ENCODE measurements around the gene KCNIP2. TPM values are rescaled to one million over a fixed set of nuclear protein-coding genes. Genes with fewer than 3 reads are reported as not detected.

The KCNIP2 gene
- total and polyA plus RNA-seq, 4 donors = 3.9 to 9.0 (median 4.3) TPM; not detected in 1

DNA sequence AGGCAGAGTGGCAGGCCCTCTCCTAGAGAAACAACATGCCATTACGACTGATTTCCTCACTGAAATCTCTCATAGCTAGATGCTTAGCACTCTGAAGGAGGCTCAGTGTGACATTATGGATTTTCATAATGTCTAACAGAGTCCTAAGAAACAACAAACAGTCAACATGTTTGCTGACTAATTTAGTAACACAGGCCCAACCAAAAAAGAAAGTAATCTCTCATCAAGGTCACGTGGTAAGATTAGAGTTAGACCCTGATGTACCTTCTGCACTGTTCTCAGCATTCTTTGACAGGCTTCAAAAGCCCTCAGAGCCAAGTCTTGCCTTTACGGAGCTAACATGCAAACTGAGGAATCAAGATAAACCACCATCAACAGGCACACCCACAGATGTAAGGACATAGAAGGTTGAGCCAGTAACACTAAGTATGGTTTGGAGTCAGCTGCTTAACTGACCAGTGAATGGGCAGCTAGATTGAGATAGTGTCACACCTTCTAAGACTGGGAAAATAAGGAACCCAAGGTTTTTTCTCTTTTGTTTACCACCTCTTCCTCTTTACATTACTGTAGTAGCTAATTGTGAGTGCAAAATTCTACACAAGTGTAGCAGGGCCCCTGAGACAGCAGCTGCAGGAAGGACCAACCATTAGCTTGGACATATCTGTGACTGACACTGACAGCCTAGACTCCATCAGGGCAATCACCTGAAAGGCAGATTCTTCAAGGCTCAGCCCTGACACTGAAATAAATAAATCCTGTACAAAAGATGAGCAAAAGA is 15.3 kb upstream of the KCNIP2 start:
- intact Hi-C loops (cut with DNase I) = no loop called here
- Histone ChIP-seq H3K36me3 (ENCODE audit: control insufficient read depth in 1 of 2, insufficient read depth in 2 of 2, low read length in 1 of 2) (no peaks in the 10 kb centered on the region), H3K4me1 (ENCODE audit: control insufficient read depth in 1 of 2, insufficient read depth in 2 of 2, low read length in 2 of 2) (no peaks in the 10 kb centered on the region), H3K27ac (ENCODE audit: low read depth in 1 of 2, low read length in 2 of 2) (no peak overlapping the region), H3K4me3 (ENCODE audit: low read length in 2 of 2) (no peak overlapping the region), H3K27me3 (ENCODE audit: control insufficient read depth in 1 of 2, insufficient read depth in 2 of 2, low read length in 1 of 2) (no peaks in the 10 kb centered on the region), H3K9me3 (ENCODE audit: control insufficient read depth, low read length) (no peaks in the 10 kb centered on the region)
- WGBS, 2 donors = 79 to 93% methylated on average over 3 of the region's 3 CpGs
- DNase-seq (no peak), ATAC-seq (ENCODE audit: low FRiP score) (no peak)

DNA sequence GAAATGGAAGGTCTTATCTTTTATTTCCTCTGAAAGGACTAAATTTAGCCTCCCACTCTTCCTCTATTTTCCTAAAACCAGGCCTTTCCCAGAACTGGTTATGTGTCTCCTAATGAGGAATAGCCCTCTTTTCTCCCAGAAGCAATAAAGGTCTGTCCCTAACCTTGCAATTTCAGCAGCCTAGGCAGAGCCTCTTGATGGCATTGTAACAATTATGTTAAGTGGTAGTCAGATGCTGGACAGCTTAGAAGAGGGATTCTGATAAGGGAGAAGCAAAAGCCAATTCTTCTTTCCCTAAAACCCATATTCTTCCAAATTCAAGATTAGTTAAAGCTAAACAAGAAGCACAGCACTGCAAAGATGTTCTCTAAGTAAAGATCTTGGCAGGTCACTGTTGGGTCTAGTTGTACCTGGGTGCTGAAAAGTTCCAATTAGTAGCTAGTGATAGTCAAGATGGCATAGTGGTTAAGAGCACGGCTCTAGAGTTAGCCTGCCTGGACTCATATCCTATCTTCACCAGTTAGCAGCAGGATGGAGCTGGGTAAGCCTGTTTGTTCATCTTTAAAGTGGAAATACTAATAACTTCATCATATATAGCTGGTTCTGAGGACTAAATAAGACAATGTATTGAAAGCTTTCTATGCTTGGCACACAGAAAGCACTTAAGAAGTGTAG is 14.3 kb upstream of the KCNIP2 start:
- Histone ChIP-seq H3K9me3 (ENCODE audit: control insufficient read depth, low read length) (no peaks in the 10 kb centered on the region), H3K4me3 (ENCODE audit: low read length in 2 of 2) (no peak overlapping the region), H3K27ac (ENCODE audit: low read depth in 1 of 2, low read length in 2 of 2) (no peak overlapping the region), H3K4me1 (ENCODE audit: control insufficient read depth in 1 of 2, insufficient read depth in 2 of 2, low read length in 2 of 2) (no peaks in the 10 kb centered on the region), H3K27me3 (ENCODE audit: control insufficient read depth in 1 of 2, insufficient read depth in 2 of 2, low read length in 1 of 2) (no peaks in the 10 kb centered on the region), H3K36me3 (ENCODE audit: control insufficient read depth in 1 of 2, insufficient read depth in 2 of 2, low read length in 1 of 2) (no peaks in the 10 kb centered on the region)
- ATAC-seq (ENCODE audit: low FRiP score) = no peak
- WGBS, 2 donors = 46 to 96% methylated on average over 1 of the region's 1 CpG
- intact Hi-C loops (cut with DNase I) = no loop called here
- DNase-seq = no peak

DNA sequence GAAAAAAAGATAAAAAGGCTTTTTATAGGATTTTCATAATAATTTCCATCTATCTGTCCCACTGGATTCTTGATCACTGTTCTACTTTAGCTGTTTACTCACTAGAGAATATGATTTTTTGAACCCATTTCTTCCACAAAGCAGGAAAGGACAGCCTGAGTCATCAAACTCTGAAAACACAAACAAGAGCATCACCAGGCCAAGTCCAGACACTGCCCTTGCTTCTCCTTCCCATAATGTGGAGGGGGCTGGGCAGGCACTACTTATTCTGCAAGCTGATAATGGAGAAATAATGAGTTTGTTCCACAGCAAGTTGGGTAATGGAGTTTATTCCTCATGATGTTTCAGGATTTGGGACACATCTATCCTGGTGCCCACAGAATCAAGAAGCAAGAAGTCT is 13.0 kb upstream of the KCNIP2 start:
- H3K4me3 ChIP-seq (ENCODE audit: low read length in 2 of 2) = no peak overlapping the region
- H3K27me3 ChIP-seq (ENCODE audit: control insufficient read depth in 1 of 2, insufficient read depth in 2 of 2, low read length in 1 of 2) = no peaks in the 10 kb centered on the region
- no peaks in the 10 kb centered on the region for H3K9me3 ChIP-seq (ENCODE audit: control insufficient read depth, low read length)
- no peak overlapping the region for H3K27ac ChIP-seq (ENCODE audit: low read depth in 1 of 2, low read length in 2 of 2)
- H3K36me3 ChIP-seq (ENCODE audit: control insufficient read depth in 1 of 2, insufficient read depth in 2 of 2, low read length in 1 of 2) = no peaks in the 10 kb centered on the region
- intact Hi-C loops (cut with DNase I) = no loop called here
- ATAC-seq (ENCODE audit: low FRiP score) = no peak
- DNase-seq = no peak
- peaks cover 0 to under 1% of the 10 kb centered on the region in 2 donors for H3K4me1 ChIP-seq (ENCODE audit: control insufficient read depth in 1 of 2, insufficient read depth in 2 of 2, low read length in 2 of 2)

DNA sequence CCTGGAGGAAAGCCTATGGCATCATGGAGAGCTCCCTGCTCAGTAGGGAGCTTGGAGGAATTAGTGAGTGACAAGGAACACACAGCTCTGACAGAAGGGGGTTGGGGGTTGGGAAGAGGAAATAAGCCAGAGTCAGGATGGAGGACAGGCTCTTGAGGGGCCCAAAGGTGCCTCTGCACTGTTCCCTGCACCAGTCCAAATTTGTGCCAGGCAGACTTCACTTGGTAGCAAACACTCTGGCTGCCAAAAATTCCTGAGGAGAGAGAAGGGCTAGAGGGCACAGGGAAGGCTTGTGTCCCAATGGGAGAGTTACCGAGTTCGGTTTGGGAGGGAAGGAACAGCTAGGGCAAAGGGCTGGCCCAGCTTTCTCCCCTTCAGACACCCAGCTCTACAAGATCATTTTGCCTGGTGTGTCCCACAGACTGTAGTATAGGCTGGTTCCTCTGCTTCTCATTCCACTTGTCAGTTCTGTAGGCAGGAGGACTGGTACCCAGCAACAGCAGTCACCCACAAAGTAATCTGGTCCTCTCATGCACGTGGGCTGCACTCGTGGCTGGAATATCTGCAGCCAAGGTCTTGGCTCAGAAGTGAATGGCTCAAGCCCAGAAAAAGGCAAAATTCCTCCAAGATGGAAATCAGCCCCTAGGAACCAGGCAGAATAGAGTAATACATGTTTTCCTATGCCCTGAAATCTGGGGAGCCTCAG is 8.0 kb upstream of the KCNIP2 start:
- Histone ChIP-seq H3K27me3 (ENCODE audit: control insufficient read depth in 1 of 2, insufficient read depth in 2 of 2, low read length in 1 of 2) (no peaks in the 10 kb centered on the region), H3K9me3 (ENCODE audit: control insufficient read depth, low read length) (no peaks in the 10 kb centered on the region), H3K36me3 (ENCODE audit: control insufficient read depth in 1 of 2, insufficient read depth in 2 of 2, low read length in 1 of 2) (peaks cover 5 to 6% of the 10 kb centered on the region in 2 donors), H3K4me1 (ENCODE audit: control insufficient read depth in 1 of 2, insufficient read depth in 2 of 2, low read length in 2 of 2) (peaks cover 0 to 2% of the 10 kb centered on the region in 2 donors), H3K4me3 (ENCODE audit: low read length in 2 of 2) (no peak overlapping the region), H3K27ac (ENCODE audit: low read depth in 1 of 2, low read length in 2 of 2) (no peak overlapping the region)
- 3 to 10% methylated on average over 4 of the region's 4 CpGs for WGBS, 2 donors
- DNase-seq (no peak), ATAC-seq (ENCODE audit: low FRiP score) (peak; percentile 28)
- intact Hi-C loops (cut with DNase I) = no loop called here

DNA sequence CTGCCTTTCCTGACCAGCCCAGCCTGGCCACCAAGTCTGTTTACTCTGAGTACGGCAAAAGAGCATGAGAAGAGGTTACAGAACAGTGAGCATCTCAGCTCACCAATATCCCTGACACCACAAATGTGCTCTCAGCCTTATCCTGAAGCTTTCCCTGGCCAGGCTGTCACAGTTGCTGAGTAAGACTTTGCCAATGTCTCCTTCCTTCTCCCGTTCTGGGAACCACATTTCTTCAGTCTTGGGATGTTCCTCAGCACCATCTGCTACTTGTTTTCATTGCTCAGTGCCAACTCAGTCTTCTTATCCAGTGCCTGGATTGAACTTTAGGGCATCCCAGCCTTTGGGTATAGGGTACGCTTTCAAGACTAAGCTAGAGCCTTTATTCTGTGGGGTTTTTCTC is 7.1 kb upstream of the KCNIP2 start:
- intact Hi-C loops (cut with DNase I) = no loop called here
- WGBS, 2 donors = 80 to 91% methylated on average over 3 of the region's 3 CpGs
- no peak for ATAC-seq (ENCODE audit: low FRiP score)
- Histone ChIP-seq H3K9me3 (ENCODE audit: control insufficient read depth, low read length) (no peaks in the 10 kb centered on the region), H3K27ac (ENCODE audit: low read depth in 1 of 2, low read length in 2 of 2) (no peak overlapping the region), H3K36me3 (ENCODE audit: control insufficient read depth in 1 of 2, insufficient read depth in 2 of 2, low read length in 1 of 2) (peaks cover 5 to 6% of the 10 kb centered on the region in 2 donors), H3K27me3 (ENCODE audit: control insufficient read depth in 1 of 2, insufficient read depth in 2 of 2, low read length in 1 of 2) (no peaks in the 10 kb centered on the region), H3K4me3 (ENCODE audit: low read length in 2 of 2) (no peak overlapping the region), H3K4me1 (ENCODE audit: control insufficient read depth in 1 of 2, insufficient read depth in 2 of 2, low read length in 2 of 2) (peaks cover 0 to 2% of the 10 kb centered on the region in 2 donors)
- no peak for DNase-seq

DNA sequence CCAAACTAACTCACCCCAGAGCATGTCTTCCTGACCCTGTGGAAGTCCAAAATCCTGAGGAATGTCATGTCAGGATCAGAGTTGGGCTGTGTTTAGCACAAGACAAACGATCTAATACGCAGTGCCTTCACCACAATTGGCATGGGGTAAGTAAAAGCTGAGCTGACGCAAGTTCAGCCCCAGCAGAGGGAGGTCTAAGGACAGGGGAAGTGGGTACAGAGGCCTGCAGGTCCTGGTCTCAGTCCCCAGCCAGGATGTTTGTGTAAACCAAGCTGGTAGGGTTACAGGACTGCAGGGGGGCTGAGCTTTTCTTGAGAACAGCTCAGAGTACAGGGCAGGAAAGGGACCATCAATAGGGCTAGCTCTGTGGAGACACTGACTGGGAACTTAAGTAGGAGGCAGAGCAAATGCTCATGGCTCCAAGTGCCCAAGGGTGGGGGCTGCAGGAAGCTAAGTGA is 5.3 kb upstream of the KCNIP2 start:
- Histone ChIP-seq H3K4me3 (ENCODE audit: low read length in 2 of 2) (no peak overlapping the region), H3K4me1 (ENCODE audit: control insufficient read depth in 1 of 2, insufficient read depth in 2 of 2, low read length in 2 of 2) (peaks cover 0 to 2% of the 10 kb centered on the region in 2 donors), H3K9me3 (ENCODE audit: control insufficient read depth, low read length) (no peaks in the 10 kb centered on the region), H3K27ac (ENCODE audit: low read depth in 1 of 2, low read length in 2 of 2) (no peak overlapping the region), H3K27me3 (ENCODE audit: control insufficient read depth in 1 of 2, insufficient read depth in 2 of 2, low read length in 1 of 2) (no peaks in the 10 kb centered on the region), H3K36me3 (ENCODE audit: control insufficient read depth in 1 of 2, insufficient read depth in 2 of 2, low read length in 1 of 2) (peaks cover 5 to 6% of the 10 kb centered on the region in 2 donors)
- no peak for DNase-seq
- 76 to 80% methylated on average over 3 of the region's 3 CpGs for WGBS, 2 donors
- no peak for ATAC-seq (ENCODE audit: low FRiP score)
- intact Hi-C loops (cut with DNase I) = no loop called here

DNA sequence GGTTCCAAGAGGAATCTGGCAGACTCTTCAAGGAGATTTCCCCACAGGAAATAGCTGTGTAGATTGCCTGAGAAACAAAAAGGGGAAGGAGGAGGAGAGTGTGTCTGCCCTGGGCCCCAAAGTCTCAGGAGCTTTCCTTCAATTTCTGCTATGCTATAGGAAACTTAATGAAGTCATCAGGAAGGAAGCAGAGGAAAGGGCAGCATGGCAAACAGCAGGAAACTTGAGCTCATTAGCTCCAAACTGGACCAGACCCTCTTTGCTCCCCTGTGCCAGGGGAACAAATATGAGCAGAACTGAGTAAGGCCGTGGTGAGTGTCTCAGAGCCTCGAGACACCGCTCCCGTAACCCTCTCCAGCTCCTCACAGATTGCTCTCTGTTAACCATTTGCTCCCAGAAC is 4.8 kb upstream of the KCNIP2 start:
- Histone ChIP-seq H3K9me3 (ENCODE audit: control insufficient read depth, low read length) (no peaks in the 10 kb centered on the region), H3K27me3 (ENCODE audit: control insufficient read depth in 1 of 2, insufficient read depth in 2 of 2, low read length in 1 of 2) (no peaks in the 10 kb centered on the region), H3K27ac (ENCODE audit: low read depth in 1 of 2, low read length in 2 of 2) (no peak overlapping the region), H3K36me3 (ENCODE audit: control insufficient read depth in 1 of 2, insufficient read depth in 2 of 2, low read length in 1 of 2) (peaks cover 5 to 6% of the 10 kb centered on the region in 2 donors), H3K4me3 (ENCODE audit: low read length in 2 of 2) (no peak overlapping the region), H3K4me1 (ENCODE audit: control insufficient read depth in 1 of 2, insufficient read depth in 2 of 2, low read length in 2 of 2) (peaks cover 0 to 2% of the 10 kb centered on the region in 2 donors)
- no peak for ATAC-seq (ENCODE audit: low FRiP score)
- WGBS, 2 donors = 72 to 80% methylated on average over 4 of the region's 4 CpGs
- intact Hi-C loops (cut with DNase I) = no loop called here
- DNase-seq = no peak

DNA sequence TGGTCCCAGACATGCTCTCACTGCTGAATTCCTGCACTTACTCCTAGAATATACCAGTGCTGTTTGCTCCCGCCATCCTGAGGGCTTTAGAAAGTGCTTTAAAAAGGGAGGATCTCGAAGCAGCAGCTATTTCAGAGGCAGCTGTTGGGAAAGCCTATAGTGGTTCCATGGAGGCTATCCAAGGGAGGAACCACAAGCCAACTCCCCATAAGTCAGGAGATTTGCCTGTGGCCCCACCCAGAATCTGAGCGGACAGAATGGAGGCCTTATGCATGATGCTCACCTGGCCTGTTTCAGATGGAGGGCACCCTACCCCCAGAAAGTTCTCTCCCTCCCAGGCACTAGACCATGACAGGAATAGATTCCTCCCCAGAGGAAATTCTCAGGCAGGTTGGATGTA is 2.3 kb upstream of the KCNIP2 start:
- no peak overlapping the region for H3K4me3 ChIP-seq (ENCODE audit: low read length in 2 of 2)
- H3K27ac ChIP-seq (ENCODE audit: low read depth in 1 of 2, low read length in 2 of 2) = no peak overlapping the region
- H3K9me3 ChIP-seq (ENCODE audit: control insufficient read depth, low read length) = no peaks in the 10 kb centered on the region
- no peaks in the 10 kb centered on the region for H3K27me3 ChIP-seq (ENCODE audit: control insufficient read depth in 1 of 2, insufficient read depth in 2 of 2, low read length in 1 of 2)
- WGBS, 2 donors = 95 to 96% methylated on average over 3 of the region's 3 CpGs
- DNase-seq (no peak), ATAC-seq (ENCODE audit: low FRiP score) (no peak)
- H3K36me3 ChIP-seq (ENCODE audit: control insufficient read depth in 1 of 2, insufficient read depth in 2 of 2, low read length in 1 of 2) = peaks cover 5 to 6% of the 10 kb centered on the region in 2 donors
- H3K4me1 ChIP-seq (ENCODE audit: control insufficient read depth in 1 of 2, insufficient read depth in 2 of 2, low read length in 2 of 2) = no peaks in the 10 kb centered on the region
- intact Hi-C loops (cut with DNase I) = no loop called here
